ENCODE measurements around the gene PSME3. TPM values are rescaled to one million over a fixed set of nuclear protein-coding genes. Genes with fewer than 3 reads are reported as not detected.
A peak's percentile ranks its signal among the peaks of the same experiment; 100 is the strongest.
"Not testable (repeated sequence)": the region's sequence is repeated elsewhere in the genome, so short reads cannot be mapped to it uniquely, and the experiment has no call there.

PSME3 gene
- total RNA-seq, 1 donor from 2014 or later: 77.6 TPM

DNA sequence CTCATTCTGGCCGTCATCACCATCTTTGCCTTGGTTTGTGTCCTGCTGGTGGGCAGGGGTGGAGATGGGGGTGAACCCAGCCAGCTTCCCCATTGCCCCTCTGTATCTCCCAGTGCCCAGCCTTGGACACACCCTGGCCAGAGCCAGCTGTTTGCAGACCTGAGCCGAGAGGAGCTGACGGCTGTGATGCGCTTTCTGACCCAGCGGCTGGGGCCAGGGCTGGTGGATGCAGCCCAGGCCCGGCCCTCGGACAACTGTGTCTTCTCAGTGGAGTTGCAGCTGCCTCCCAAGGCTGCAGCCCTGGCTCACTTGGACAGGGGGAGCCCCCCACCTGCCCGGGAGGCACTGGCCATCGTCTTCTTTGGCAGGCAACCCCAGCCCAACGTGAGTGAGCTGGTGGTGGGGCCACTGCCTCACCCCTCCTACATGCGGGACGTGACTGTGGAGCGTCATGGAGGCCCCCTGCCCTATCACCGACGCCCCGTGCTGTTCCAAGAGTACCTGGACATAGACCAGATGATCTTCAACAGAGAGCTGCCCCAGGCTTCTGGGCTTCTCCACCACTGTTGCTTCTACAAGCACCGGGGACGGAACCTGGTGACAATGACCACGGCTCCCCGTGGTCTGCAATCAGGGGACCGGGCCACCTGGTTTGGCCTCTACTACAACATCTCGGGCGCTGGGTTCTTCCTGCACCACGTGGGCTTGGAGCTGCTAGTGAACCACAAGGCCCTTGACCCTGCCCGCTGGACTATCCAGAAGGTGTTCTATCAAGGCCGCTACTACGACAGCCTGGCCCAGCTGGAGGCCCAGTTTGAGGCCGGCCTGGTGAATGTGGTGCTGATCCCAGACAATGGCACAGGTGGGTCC lies 18.4 kb downstream of the PSME3 start:
- DNase-seq: not testable (repeated sequence)

- no peak for DNase-seq
Observed at GRCh38 chr17:42852351-42852750, 19.2 kb downstream of the PSME3 start.

DNA sequence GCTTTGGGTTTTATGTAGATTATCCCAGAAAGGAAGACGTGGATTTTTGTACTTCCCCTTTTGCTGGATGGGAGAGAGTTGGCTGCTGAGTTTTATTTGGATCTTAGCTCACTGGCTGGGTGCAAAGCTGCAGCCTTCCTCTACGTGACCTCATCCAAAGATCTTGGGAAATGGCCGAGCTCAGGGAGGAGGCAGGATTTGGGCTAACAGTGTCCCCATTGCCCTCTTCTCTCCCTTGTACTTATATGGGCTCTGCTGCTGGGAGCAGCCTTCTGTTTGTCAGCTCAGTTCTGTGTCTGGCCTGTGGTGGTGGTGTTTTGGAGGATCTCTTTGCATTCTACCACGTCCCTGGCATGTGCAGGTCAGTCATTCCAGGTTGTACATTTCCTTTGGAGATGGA lies 19.8 kb downstream of the PSME3 start:
- DNase-seq: no peak

DNA sequence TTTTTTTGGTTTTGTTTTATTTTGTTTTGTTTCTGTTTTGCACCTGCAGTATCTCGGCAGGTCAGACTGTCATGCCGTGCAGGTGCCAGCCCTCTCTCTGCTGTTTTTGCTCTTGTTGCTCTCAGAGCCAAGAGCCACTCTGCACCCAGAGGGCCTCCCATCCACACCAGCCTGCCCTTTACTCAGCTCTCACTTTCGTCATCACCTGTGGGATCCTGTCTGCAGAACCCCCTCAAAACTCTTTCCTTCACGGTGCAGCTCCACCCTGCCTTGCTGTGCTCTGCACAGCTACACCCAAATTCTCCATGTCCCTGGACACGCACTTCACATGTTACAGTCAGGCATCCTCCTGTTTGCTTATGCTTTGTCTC lies 20.4 kb downstream of the PSME3 start:
- DNase-seq: no peak

DNA sequence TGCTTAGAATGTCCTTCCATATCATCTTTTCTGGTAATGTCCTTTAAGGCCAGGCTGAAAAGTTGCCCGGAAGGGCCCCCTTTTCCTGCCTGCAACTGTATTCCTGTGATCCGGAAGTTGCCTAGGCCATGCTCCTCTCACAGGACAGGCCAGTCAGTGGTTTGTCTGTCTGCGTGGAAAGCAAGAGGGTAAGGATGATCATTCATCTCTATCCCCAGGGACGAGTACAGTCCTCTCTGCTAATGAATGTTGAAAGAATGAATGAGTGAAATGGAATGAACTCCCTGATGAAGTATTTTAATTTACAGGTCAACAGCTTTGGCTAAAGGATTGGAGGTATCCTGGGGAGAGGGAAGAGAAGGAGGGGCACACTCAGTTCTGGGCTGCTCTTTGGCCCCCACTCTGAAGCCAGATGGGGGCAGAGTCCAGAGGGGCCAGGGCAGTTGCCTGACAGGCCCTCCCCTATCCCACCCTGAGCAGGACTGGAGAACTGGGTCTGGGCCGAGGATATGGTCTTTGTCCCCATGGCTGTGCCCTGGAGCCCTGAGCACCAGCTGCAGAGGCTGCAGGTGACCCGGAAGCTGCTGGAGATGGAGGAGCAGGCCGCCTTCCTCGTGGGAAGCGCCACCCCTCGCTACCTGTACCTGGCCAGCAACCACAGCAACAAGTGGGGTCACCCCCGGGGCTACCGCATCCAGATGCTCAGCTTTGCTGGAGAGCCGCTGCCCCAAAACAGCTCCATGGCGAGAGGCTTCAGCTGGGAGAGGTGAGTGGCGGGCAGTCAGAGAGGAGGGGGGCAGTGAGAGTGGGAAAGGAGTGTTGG lies 21.0 kb downstream of the PSME3 start:
- no peak for DNase-seq

GRCh38 chr17:42855048-42855596 lies 21.9 kb downstream of the PSME3 start:
- DNase-seq: no peak

- DNase-seq: not testable (repeated sequence)
Observed at GRCh38 chr17:42856093-42856492, 22.9 kb downstream of the PSME3 start.

GRCh38 chr17:42856516-42856915 lies 23.3 kb downstream of the PSME3 start:
- DNase-seq: not testable (repeated sequence)

DNA sequence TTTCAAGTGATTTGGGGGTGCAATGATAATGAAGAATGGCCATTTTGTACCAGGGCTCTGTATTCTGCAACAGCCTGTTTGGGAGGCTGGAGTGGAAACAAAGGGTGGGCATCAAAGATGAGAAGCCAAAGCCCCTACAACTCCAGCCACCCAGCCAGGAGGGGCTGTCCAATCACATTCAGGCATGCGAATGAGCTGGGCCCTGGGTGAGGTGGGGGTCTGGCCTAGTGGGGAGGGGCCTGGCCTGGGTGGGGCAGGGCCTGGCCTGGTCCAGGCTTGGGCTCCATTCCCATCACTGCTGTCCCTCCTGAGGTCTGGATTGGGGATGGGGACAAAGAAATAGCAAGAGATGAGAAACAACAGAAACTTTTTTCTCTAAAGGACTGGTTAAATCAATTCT lies 24.2 kb downstream of the PSME3 start:
- no peak for DNase-seq

DNA sequence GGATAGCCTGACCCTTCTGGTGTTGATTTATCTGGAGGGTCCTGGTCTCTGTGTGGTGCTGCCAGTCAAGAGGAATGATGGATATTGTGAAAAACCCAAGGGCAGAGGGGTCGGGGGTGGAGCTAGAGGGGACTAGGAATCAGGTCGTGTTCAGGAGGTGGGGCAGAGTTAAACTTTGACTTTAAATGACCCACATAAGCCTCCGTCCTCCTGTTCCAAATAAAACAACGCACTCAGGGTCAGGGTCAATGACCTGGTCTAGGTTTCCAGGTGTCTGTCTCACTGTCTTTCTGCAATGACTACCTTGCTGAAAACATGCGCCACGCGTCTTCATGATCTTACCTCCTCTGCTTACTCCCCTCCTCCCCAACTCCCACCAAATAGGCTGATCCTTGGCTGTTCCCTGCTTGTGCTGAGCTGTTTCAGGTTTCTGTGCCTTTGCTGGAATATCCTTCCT lies 32.5 kb downstream of the PSME3 start:
- DNase-seq: no peak

GRCh38 chr17:42866216-42866615 lies 33.0 kb downstream of the PSME3 start:
- DNase-seq: no peak

DNA sequence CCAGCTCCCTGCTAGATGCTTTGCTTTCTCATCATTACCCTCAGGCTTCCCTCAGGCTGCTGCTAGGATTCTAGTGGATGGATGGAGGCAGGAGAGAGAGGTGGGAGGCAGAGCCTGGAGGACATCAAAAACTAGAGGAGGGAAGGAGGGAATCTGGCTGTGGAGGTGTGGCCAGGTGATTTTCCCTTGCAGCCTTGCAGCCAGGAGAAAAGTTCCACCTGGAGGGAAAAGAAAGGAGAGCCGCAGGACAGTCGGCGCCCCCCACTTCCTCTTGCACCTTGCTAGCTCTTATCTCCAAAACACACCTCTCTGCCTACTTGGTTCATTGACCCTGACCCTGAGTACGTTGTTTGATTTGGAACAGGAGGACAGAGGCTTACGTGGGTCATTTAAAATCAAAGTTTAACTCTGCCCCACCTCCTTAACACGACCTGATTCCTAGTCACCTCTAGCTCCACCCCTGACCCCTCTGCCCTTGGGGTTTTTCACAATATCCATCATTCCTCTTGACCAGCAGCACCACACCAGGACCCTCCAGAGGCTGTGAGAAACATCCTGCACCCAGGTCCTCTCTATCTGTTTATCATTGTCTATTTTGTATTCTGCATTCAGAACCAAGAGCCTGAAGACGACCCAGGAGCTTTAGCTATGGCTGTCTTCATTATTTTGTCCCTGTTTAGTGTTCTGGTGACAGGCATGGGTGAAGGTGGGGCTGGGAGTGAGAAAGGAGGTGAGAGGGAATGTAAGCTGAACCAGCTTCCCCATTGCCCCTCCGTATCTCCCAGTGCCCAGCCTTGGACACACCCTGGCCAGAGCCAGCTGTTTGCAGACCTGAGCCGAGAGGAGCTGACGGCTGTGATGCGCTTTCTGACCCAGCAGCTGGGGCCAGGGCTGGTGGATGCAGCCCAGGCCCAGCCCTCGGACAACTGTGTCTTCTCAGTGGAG lies 33.7 kb downstream of the PSME3 start:
- DNase-seq: no peak

- DNase-seq: not testable (repeated sequence)
Observed at GRCh38 chr17:42867694-42868261, 34.6 kb downstream of the PSME3 start.

DNA sequence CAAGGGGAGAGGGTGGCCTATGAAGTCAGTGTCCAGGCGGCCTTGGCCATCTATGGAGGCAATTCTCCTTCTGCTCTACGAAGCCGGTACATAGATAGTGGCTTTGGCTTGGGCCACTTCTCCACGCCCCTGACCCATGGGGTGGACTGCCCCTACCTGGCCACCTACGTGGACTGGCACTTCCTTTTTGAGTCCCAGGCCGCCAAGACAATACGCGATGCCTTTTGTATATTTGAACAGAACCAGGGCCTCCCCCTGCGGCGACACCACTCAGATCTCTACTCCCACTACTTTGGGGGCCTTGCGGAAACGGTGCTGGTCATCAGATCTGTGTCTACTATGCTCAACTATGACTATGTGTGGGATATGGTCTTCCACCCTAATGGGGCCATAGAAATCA lies 35.1 kb downstream of the PSME3 start:
- DNase-seq: no peak

GRCh38 chr17:42871647-42872046 lies 38.5 kb downstream of the PSME3 start:
- no peak for DNase-seq

GRCh38 chr17:42872251-42872965 lies 39.2 kb downstream of the PSME3 start:
- no peak for DNase-seq

DNA sequence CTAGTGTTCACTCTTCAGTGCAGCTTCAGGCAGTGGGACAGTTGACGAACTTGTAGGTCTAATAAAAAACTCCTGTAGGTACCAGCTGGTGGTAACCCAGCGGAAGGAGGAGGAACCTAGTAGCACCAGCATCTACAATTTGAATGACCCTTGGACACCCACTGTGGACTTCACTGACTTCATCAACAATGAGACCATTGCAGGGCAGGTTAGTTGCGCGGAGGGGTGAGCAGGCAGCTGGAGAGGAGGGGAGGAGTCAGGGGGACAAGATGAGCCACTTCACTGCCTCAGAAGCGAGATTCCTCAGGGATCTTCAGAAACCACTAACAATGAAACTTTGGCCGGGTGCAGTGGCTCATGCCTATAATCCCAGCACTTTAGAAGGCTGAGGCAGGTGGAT lies 40.1 kb downstream of the PSME3 start:
- no peak for DNase-seq

DNA sequence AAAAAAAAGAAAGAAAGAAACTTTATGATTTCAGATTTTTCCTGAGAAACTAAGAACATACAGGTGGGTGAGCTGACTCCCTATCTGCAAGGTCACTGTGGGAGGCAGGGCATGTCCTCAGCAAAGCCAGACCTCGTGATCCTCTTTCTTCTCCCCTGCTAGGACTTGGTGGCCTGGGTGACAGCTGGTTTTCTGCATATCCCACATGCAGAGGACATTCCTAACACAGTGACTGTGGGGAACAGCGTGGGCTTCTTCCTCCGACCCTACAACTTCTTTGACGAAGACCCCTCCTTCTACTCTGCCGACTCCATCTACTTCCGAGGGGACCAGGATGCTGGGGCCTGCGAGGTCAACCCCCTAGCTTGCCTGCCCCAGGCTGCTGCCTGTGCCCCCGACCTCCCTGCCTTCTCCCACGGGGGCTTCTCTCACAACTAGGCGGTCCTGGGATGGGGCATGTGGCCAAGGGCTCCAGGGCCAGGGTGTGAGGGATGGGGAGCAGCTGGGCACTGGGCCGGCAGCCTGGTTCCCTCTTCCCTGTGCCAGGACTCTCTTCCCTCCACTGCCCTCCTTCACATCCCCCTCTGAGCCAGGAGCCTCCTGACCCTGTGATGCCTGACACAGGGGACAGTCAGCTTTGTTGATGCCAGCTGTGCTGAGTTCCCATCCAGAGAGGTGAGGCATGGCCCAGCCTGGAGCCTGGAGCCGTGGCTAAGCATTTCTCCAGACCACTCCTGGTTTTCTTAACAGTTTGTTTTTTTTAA lies 40.9 kb downstream of the PSME3 start:
- DNase-seq: not testable (repeated sequence)

DNA sequence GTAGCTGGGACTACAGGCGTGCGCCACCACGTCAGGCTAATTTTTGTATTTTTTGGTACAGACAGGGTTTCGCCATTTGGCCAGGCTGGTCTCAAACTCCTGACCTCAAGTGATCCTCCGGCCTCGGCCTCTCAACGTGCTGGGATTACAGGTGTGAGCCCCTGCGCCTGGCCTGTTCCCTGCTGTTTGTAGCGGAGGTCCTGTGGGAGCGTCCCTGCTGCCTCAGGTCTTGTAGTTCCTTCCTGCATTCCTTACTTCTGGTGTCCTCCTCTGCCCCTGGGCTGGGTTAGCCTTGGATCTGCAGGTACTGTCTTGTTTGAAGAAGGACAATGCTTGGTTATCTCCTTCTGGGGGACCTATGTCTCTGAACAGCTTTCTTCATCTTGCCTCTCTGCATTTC lies 43.8 kb downstream of the PSME3 start:
- DNase-seq: no peak

DNA sequence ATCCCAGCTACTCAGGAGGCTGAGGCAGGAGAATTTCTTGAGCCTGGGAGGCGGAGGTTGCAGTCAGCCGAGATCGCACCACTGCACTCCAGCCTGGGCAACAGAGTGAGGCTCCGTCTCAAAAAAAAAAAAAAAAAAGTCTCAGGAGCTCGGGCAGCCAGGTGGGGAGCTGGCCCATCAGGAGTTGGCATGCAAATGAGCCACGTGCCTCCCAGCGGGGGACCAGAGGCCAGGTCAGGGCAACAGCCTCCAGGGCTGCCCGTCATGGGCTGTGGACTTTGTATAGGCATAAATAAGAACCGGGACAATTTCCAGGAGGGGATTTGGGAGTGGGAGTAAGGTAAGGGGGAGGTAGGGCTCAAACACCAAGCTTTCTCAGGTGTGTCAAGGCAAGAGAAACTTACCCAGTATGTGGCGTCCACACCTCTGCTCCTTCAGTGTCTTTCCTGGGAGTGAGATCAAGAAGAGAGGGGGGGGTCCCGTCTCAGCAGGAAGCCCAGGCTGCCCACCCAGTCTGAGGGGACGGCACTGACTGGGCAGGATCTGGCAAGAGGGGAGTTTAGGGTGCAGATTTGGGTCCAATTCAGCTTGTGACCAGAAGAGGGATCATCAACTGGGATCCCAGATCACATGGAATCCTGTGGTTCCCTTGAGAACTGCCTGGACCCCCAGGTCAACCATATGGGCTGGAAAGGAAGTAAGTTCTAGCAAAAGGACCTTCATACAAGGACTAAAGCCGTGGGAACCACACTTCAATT lies 45.1 kb downstream of the PSME3 start:
- peak; percentile 16 for DNase-seq

Data from dermis blood vessel endothelial cell (primary cell).